Gastrocnemius medialis (tissue), 4 donors: ENCODE data around the gene B3GAT1.

Experiments used
- POLR2A ChIP-seq, 2 donors: fragments of 450-650 bp; IDR thresholded peaks; one replicate each; pipeline ENCODE4 v1.6.1; 2017; ENCODE audit warnings: antibody characterized with exemption in 2 of 2, mild to moderate bottlenecking in 2 of 2, moderate library complexity in 2 of 2
- TF ChIP-seq, protein P1 (sequence below), 5 experiments: fragments of 450-650 bp in 3 of 5; fragments of 200-600 bp in 2 of 5; sonication (generic) in 2 of 5; IDR thresholded peaks in 4 of 5; conservative IDR thresholded peaks in 1 of 5; 1 replicate in 4 of 5; 2 replicates in 1 of 5; pipeline ENCODE4 v1.5.1; 2016 to 2019; ENCODE audit warnings: antibody characterized with exemption in 5 of 5, mild to moderate bottlenecking in 3 of 5, moderate library complexity in 3 of 5

DNA sequence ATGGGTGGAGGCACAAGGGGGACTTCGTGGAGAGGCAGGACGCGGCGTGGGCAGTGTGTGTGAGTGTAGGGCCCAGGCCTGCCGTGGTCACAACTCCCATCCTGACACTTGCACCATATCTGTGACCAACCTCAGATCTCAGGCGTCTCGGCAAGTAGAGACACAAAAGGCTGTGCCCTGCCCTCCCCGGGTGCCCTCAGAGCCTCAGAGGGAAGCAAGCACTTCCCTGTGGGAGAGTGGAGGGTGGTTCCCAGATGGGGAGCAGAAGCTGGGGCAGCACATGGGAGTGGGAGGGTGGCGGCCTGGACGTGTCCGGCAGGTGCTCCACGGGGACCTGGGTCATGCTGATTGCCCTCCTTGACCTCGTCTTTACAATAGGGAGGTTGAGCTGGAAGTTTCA, 20.4 kb downstream of the B3GAT1 start:
- TF ChIP-seq, protein P1, sequence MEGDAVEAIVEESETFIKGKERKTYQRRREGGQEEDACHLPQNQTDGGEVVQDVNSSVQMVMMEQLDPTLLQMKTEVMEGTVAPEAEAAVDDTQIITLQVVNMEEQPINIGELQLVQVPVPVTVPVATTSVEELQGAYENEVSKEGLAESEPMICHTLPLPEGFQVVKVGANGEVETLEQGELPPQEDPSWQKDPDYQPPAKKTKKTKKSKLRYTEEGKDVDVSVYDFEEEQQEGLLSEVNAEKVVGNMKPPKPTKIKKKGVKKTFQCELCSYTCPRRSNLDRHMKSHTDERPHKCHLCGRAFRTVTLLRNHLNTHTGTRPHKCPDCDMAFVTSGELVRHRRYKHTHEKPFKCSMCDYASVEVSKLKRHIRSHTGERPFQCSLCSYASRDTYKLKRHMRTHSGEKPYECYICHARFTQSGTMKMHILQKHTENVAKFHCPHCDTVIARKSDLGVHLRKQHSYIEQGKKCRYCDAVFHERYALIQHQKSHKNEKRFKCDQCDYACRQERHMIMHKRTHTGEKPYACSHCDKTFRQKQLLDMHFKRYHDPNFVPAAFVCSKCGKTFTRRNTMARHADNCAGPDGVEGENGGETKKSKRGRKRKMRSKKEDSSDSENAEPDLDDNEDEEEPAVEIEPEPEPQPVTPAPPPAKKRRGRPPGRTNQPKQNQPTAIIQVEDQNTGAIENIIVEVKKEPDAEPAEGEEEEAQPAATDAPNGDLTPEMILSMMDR (IDR thresholded peaks at IDR 0.05 in 4 of 5, conservative IDR thresholded peaks at IDR 0.05 in 1 of 5), result no peak
- no peak for TF ChIP-seq POLR2A (IDR thresholded peaks at IDR 0.05)
